ENCODE measurements around the gene LY6G6D. TPM values are rescaled to one million over a fixed set of nuclear protein-coding genes. Genes with fewer than 3 reads are reported as not detected.

The LY6G6D gene
- total and polyA plus RNA-seq, 2 of the 13 experiments (the other 11 are each of a cell fraction or from before 2014, with no cell fraction given) = not detected

DNA sequence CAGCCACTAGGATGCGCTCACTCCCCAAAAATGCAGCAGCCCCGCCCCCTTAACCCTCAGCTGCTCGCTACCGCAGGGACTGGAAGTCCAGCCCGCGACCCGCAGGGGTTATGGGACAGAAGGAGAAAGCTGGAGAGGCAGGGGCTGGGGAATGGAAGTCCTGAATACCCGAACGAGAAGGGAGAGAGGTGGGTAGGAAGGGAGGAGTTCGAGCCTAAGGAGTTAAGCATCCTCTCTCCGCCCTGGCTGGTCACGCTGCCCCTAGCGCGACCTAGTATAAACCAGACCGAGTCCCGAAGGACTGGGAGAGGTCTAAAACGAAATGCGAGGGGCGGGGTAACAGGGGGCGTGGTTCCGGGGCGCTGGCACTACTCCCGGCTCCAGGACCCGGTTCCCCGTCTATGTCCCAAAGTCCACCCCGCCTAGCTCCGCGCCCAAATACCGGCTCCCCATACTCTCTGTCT is 14.4 kb downstream of the LY6G6D start (continued):
- TF ChIP-seq, protein P1, sequence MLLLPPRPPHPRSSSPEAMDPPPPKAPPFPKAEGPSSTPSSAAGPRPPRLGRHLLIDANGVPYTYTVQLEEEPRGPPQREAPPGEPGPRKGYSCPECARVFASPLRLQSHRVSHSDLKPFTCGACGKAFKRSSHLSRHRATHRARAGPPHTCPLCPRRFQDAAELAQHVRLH (CRISPR knock-in tag; IDR thresholded peaks at IDR 0.05; ENCODE audit: borderline replicate concordance, low read depth) = no peak; the same call in 1 of the 2 replicates
- TF ChIP-seq, protein P2, sequence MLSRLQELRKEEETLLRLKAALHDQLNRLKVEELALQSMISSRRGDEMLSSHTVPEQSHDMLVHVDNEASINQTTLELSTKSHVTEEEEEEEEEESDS (CRISPR knock-in tag; IDR thresholded peaks at IDR 0.05; ENCODE audit: borderline replicate concordance) = no peak; the same call in 1 of the 2 replicates
- TF ChIP-seq FOXK1 (CRISPR knock-in tag; IDR thresholded peaks at IDR 0.05; ENCODE audit: borderline replicate concordance, low read depth) = no peak
- TF ChIP-seq, protein P3, sequence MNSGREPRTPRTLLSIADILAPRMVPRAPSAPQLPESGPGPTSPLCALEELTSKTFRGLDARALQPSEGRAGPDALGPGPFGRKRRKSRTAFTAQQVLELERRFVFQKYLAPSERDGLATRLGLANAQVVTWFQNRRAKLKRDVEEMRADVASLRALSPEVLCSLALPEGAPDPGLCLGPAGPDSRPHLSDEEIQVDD (CRISPR knock-in tag; IDR thresholded peaks at IDR 0.05; ENCODE audit: borderline replicate concordance) = no peak
- TF ChIP-seq XBP1 (CRISPR knock-in tag; IDR thresholded peaks at IDR 0.05) = no peak
- TF ChIP-seq ZNF20 (CRISPR knock-in tag; IDR thresholded peaks at IDR 0.05) = no peak
- TF ChIP-seq ZNF572 (CRISPR knock-in tag; IDR thresholded peaks at IDR 0.05) = no peak
- no peak for TF ChIP-seq FOXM1 (CRISPR knock-in tag; IDR thresholded peaks at IDR 0.05)
- TF ChIP-seq, protein P4, sequence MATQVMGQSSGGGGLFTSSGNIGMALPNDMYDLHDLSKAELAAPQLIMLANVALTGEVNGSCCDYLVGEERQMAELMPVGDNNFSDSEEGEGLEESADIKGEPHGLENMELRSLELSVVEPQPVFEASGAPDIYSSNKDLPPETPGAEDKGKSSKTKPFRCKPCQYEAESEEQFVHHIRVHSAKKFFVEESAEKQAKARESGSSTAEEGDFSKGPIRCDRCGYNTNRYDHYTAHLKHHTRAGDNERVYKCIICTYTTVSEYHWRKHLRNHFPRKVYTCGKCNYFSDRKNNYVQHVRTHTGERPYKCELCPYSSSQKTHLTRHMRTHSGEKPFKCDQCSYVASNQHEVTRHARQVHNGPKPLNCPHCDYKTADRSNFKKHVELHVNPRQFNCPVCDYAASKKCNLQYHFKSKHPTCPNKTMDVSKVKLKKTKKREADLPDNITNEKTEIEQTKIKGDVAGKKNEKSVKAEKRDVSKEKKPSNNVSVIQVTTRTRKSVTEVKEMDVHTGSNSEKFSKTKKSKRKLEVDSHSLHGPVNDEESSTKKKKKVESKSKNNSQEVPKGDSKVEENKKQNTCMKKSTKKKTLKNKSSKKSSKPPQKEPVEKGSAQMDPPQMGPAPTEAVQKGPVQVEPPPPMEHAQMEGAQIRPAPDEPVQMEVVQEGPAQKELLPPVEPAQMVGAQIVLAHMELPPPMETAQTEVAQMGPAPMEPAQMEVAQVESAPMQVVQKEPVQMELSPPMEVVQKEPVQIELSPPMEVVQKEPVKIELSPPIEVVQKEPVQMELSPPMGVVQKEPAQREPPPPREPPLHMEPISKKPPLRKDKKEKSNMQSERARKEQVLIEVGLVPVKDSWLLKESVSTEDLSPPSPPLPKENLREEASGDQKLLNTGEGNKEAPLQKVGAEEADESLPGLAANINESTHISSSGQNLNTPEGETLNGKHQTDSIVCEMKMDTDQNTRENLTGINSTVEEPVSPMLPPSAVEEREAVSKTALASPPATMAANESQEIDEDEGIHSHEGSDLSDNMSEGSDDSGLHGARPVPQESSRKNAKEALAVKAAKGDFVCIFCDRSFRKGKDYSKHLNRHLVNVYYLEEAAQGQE (IDR thresholded peaks at IDR 0.05; ENCODE audit: borderline replicate concordance in 1 of 2, low read depth in 1 of 2, low read length in 2 of 2) = no peak
- TF ChIP-seq, protein P5, sequence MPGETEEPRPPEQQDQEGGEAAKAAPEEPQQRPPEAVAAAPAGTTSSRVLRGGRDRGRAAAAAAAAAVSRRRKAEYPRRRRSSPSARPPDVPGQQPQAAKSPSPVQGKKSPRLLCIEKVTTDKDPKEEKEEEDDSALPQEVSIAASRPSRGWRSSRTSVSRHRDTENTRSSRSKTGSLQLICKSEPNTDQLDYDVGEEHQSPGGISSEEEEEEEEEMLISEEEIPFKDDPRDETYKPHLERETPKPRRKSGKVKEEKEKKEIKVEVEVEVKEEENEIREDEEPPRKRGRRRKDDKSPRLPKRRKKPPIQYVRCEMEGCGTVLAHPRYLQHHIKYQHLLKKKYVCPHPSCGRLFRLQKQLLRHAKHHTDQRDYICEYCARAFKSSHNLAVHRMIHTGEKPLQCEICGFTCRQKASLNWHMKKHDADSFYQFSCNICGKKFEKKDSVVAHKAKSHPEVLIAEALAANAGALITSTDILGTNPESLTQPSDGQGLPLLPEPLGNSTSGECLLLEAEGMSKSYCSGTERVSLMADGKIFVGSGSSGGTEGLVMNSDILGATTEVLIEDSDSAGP (CRISPR knock-in tag; IDR thresholded peaks at IDR 0.05; ENCODE audit: borderline replicate concordance) = peak; percentile 87
- no peak for TF ChIP-seq SIX1 (CRISPR knock-in tag; IDR thresholded peaks at IDR 0.05; ENCODE audit: borderline replicate concordance)
- TF ChIP-seq, protein P6, sequence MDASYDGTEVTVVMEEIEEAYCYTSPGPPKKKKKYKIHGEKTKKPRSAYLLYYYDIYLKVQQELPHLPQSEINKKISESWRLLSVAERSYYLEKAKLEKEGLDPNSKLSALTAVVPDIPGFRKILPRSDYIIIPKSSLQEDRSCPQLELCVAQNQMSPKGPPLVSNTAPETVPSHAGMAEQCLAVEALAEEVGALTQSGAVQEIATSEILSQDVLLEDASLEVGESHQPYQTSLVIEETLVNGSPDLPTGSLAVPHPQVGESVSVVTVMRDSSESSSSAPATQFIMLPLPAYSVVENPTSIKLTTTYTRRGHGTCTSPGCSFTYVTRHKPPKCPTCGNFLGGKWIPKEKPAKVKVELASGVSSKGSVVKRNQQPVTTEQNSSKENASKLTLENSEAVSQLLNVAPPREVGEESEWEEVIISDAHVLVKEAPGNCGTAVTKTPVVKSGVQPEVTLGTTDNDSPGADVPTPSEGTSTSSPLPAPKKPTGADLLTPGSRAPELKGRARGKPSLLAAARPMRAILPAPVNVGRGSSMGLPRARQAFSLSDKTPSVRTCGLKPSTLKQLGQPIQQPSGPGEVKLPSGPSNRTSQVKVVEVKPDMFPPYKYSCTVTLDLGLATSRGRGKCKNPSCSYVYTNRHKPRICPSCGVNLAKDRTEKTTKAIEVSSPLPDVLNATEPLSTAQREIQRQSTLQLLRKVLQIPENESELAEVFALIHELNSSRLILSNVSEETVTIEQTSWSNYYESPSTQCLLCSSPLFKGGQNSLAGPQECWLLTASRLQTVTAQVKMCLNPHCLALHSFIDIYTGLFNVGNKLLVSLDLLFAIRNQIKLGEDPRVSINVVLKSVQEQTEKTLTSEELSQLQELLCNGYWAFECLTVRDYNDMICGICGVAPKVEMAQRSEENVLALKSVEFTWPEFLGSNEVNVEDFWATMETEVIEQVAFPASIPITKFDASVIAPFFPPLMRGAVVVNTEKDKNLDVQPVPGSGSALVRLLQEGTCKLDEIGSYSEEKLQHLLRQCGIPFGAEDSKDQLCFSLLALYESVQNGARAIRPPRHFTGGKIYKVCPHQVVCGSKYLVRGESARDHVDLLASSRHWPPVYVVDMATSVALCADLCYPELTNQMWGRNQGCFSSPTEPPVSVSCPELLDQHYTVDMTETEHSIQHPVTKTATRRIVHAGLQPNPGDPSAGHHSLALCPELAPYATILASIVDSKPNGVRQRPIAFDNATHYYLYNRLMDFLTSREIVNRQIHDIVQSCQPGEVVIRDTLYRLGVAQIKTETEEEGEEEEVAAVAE (CRISPR knock-in tag; IDR thresholded peaks at IDR 0.05; ENCODE audit: borderline replicate concordance) = peak; percentile 64; the same call in 1 of the 2 replicates
- TF ChIP-seq, protein P7, sequence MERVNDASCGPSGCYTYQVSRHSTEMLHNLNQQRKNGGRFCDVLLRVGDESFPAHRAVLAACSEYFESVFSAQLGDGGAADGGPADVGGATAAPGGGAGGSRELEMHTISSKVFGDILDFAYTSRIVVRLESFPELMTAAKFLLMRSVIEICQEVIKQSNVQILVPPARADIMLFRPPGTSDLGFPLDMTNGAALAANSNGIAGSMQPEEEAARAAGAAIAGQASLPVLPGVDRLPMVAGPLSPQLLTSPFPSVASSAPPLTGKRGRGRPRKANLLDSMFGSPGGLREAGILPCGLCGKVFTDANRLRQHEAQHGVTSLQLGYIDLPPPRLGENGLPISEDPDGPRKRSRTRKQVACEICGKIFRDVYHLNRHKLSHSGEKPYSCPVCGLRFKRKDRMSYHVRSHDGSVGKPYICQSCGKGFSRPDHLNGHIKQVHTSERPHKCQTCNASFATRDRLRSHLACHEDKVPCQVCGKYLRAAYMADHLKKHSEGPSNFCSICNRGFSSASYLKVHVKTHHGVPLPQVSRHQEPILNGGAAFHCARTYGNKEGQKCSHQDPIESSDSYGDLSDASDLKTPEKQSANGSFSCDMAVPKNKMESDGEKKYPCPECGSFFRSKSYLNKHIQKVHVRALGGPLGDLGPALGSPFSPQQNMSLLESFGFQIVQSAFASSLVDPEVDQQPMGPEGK (CRISPR knock-in tag; IDR thresholded peaks at IDR 0.05) = peak; percentile 69
- no peak for TF ChIP-seq ZNF530 (CRISPR knock-in tag; IDR thresholded peaks at IDR 0.05; ENCODE audit: low read depth)

Data from HepG2 (cell line).